Neuronal stem cell (in vitro differentiated cells): ENCODE data around the gene MOCS2.

ENCODE experiments used
- DNase-seq: peaks from one replicate; pipeline ENCODE4 v3.0.0-alpha.2; 2013; ENCODE audit warnings: low spot score
- H2AFZ ChIP-seq: one replicate; pipeline ENCODE4 v1.6.1; 2013; ENCODE audit warnings: mild to moderate bottlenecking, low read length, inconsistent platforms
- H2AK5ac ChIP-seq: 2 replicates; pipeline ENCODE4 v1.6.1; 2013; ENCODE audit warnings: low read depth, mild to moderate bottlenecking, inconsistent platforms, low read length, moderate library complexity, mixed read lengths
- H2BK120ac ChIP-seq: 2 replicates; pipeline ENCODE4 v1.6.1; 2013; ENCODE audit warnings: low read depth, mild to moderate bottlenecking, inconsistent platforms, low read length, moderate library complexity, mixed read lengths
- H2BK12ac ChIP-seq: one replicate; pipeline ENCODE4 v1.6.1; 2013; ENCODE audit warnings: low read length, inconsistent platforms
- H2BK15ac ChIP-seq: 2 replicates; pipeline ENCODE4 v1.6.1; 2013; ENCODE audit warnings: mild to moderate bottlenecking, low read length, inconsistent platforms, mixed read lengths
- H2BK5ac ChIP-seq: one replicate; pipeline ENCODE4 v1.6.1; 2013; ENCODE audit warnings: inconsistent platforms, mild to moderate bottlenecking, low read length, moderate library complexity
- H3K14ac ChIP-seq: one replicate; pipeline ENCODE4 v1.6.1; 2013; ENCODE audit warnings: low read length, inconsistent platforms
- H3K18ac ChIP-seq: 2 replicates; pipeline ENCODE4 v1.6.1; 2013; ENCODE audit warnings: low read length, inconsistent platforms
- H3K23ac ChIP-seq: 2 replicates; pipeline ENCODE4 v1.6.1; 2013; ENCODE audit warnings: low read depth, mild to moderate bottlenecking, mixed read lengths, low read length, inconsistent platforms; ENCODE audit not compliant: poor library complexity
- H3K27ac ChIP-seq: replicated peaks from 3 replicates; pipeline ENCODE4 v1.5.1; 2013; ENCODE audit warnings: low read length, inconsistent platforms
- H3K27me3 ChIP-seq, 3 experiments: 2 replicates each; pipeline ENCODE4 v1.6.1; 2013; ENCODE audit warnings: low read length in 3 of 3, mild to moderate bottlenecking in 2 of 3, inconsistent platforms in 1 of 3, low read depth in 1 of 3, mixed read lengths in 1 of 3, moderate library complexity in 1 of 3; ENCODE audit not compliant: control insufficient read depth in 3 of 3, insufficient read depth in 3 of 3
- H3K36me3 ChIP-seq, 2 donors: replicated peaks in 1 of 2; 2 replicates each; pipeline ENCODE4 v1.6.1; 2013; ENCODE audit warnings: low read length in 2 of 2; ENCODE audit not compliant: control insufficient read depth in 2 of 2, insufficient read depth in 2 of 2
- H3K4ac ChIP-seq: 2 replicates; pipeline ENCODE4 v1.6.1; 2013; ENCODE audit warnings: inconsistent platforms, mild to moderate bottlenecking, low read length, moderate library complexity
- H3K4me1 ChIP-seq, 2 donors: 1 replicate in 1 of 2; 2 replicates in 1 of 2; pipeline ENCODE4 v1.6.1; 2013; ENCODE audit warnings: low read length in 2 of 2, low read depth in 1 of 2; ENCODE audit not compliant: control insufficient read depth in 2 of 2, insufficient read depth in 1 of 2
- H3K4me2 ChIP-seq: one replicate; pipeline ENCODE4 v1.6.1; 2013; ENCODE audit warnings: mild to moderate bottlenecking, low read length, inconsistent platforms; ENCODE audit not compliant: insufficient read depth, poor library complexity, severe bottlenecking
- H3K4me3 ChIP-seq, 2 donors: 2 replicates each; pipeline ENCODE4 v1.5.1; 2013; ENCODE audit warnings: low read length in 2 of 2, mild to moderate bottlenecking in 2 of 2, inconsistent platforms in 1 of 2, moderate library complexity in 1 of 2
- H3K79me1 ChIP-seq: one replicate; pipeline ENCODE4 v1.6.1; 2013; ENCODE audit warnings: low read depth, mild to moderate bottlenecking, inconsistent platforms, low read length, moderate library complexity
- H3K9ac ChIP-seq: one replicate; pipeline ENCODE4 v1.6.1; 2013; ENCODE audit warnings: mild to moderate bottlenecking, low read depth, low read length, inconsistent platforms; ENCODE audit not compliant: poor library complexity
- H3K9me3 ChIP-seq, 2 donors: replicated peaks in 1 of 2; 2 replicates each; pipeline versions ENCODE3 to v1.6.1; 2013; ENCODE audit warnings: low read length in 2 of 2, mild to moderate bottlenecking in 2 of 2, inconsistent platforms in 1 of 2, low read depth in 1 of 2, mixed read lengths in 1 of 2, moderate library complexity in 1 of 2; ENCODE audit not compliant: control insufficient read depth in 2 of 2, insufficient read depth in 1 of 2
- H4K8ac ChIP-seq: one replicate; pipeline ENCODE4 v1.6.1; 2013; ENCODE audit warnings: low read depth, mild to moderate bottlenecking, inconsistent platforms, low read length, moderate library complexity
- H4K91ac ChIP-seq: one replicate; pipeline ENCODE4 v1.6.1; 2013; ENCODE audit warnings: low read length, low read depth, mild to moderate bottlenecking, inconsistent platforms; ENCODE audit not compliant: poor library complexity
- WGBS, 2 donors: extraction: QIAGEN DNeasy Blood & Tissue Kit; methylation state at CpG; one replicate each; pipeline ENCODE4 v1.1.7; 2013; ENCODE audit warnings: missing lambda C conversion rate in 2 of 2, mixed read lengths in 1 of 2; ENCODE audit not compliant: insufficient read length in 2 of 2, insufficient replicate concordance in 1 of 2; ENCODE audit errors: extremely low coverage in 2 of 2; 5-methylcytosine and 5-hydroxymethylcytosine counted together

The MOCS2 gene

GRCh38 chr5:53063791-53064190 is 45.8 kb downstream of the MOCS2 start:
- no peak overlapping the region for H3K4me2 ChIP-seq
- no peak overlapping the region for H3K27ac ChIP-seq
- H2BK12ac ChIP-seq: no peak overlapping the region
- no peaks in the 10 kb centered on the region for H3K36me3 ChIP-seq
- no peaks in the 10 kb centered on the region for H3K9me3 ChIP-seq
- no peak overlapping the region for H4K8ac ChIP-seq
- H2BK5ac ChIP-seq: no peak overlapping the region
- H3K9ac ChIP-seq: no peak overlapping the region
- no peaks in the 10 kb centered on the region for H3K79me1 ChIP-seq
- H3K18ac ChIP-seq: no peak overlapping the region
- no peak for DNase-seq
- no peak overlapping the region for H4K91ac ChIP-seq
- H2AK5ac ChIP-seq: no peak overlapping the region
- H3K4me3 ChIP-seq: no peak overlapping the region
- WGBS, 2 donors: no CpG with 5 or more reads among the region's 3 CpGs
- H3K4me1 ChIP-seq: no peaks in the 10 kb centered on the region
- H2BK120ac ChIP-seq: no peak overlapping the region
- no peak overlapping the region for H2BK15ac ChIP-seq
- H2AFZ ChIP-seq: no peak overlapping the region
- H3K23ac ChIP-seq: no peak overlapping the region
- H3K4ac ChIP-seq: no peak overlapping the region
- no peak overlapping the region for H3K14ac ChIP-seq
- no peaks in the 10 kb centered on the region for H3K27me3 ChIP-seq

DNA sequence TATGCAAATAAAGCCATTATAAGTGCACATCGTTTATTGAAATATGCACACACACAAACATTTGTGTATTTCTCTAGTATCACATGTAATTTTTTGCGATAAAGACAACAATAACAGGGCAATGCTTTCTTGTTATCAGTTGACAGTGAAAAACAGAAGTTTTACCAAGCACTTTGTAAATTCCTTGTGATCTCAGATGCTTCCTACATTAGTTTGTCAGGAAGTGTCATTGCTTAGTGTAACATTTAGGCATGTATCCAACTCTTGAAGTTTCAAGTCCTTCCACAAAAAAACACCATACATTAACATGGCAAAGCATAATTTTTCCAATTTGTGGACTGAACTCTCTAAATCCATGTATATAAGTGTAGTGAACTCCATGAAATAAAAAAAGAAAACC is 46.4 kb downstream of the MOCS2 start:
- Histone ChIP-seq H2BK12ac (no peak overlapping the region), H3K27me3 (no peaks in the 10 kb centered on the region), H2AFZ (no peak overlapping the region), H3K4ac (no peak overlapping the region), H2BK5ac (no peak overlapping the region), H3K4me2 (no peak overlapping the region), H2AK5ac (no peak overlapping the region), H3K14ac (no peak overlapping the region), H4K91ac (no peak overlapping the region), H3K36me3 (no peaks in the 10 kb centered on the region), H2BK15ac (no peak overlapping the region), H3K27ac (no peak overlapping the region), H3K9ac (no peak overlapping the region), H3K18ac (no peak overlapping the region), H3K4me1 (no peaks in the 10 kb centered on the region), H3K4me3 (no peak overlapping the region), H3K79me1 (no peaks in the 10 kb centered on the region), H3K23ac (no peak overlapping the region), H4K8ac (no peak overlapping the region), H2BK120ac (no peak overlapping the region), H3K9me3 (no peaks in the 10 kb centered on the region)
- WGBS, 2 donors: no CpG with 5 or more reads among the region's 2 CpGs
- DNase-seq: no peak

DNA sequence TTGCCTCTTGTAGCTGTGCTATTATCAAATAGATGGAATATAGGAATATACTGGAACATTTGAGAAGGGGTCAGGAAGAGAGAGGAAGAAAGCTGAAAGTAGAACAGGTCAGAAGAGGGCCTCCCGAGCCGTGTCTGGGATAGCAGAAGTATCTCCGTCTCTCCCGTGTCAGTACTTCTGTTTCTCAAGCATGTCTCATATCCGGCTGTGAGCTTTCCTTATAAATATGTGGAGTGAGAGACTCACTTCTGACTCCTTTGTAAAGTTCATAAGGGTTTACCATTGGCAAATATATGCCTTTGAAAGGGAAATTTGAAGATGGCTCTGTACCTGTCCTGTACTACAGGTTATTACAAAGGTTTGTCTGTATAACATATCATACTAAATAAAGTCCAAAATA is 50.3 kb downstream of the MOCS2 start:
- Histone ChIP-seq H3K4ac (no peak overlapping the region), H2BK5ac (no peak overlapping the region), H3K14ac (no peak overlapping the region), H3K27ac (no peak overlapping the region), H4K91ac (no peak overlapping the region), H3K4me1 (no peaks in the 10 kb centered on the region), H3K9ac (no peak overlapping the region), H3K4me3 (no peak overlapping the region), H2BK15ac (no peak overlapping the region), H2AK5ac (no peak overlapping the region), H3K36me3 (no peaks in the 10 kb centered on the region), H3K4me2 (no peak overlapping the region), H2BK120ac (no peak overlapping the region), H4K8ac (no peak overlapping the region), H2BK12ac (no peak overlapping the region), H3K9me3 (no peaks in the 10 kb centered on the region), H3K79me1 (no peaks in the 10 kb centered on the region), H3K18ac (no peak overlapping the region), H2AFZ (no peak overlapping the region), H3K27me3 (no peaks in the 10 kb centered on the region), H3K23ac (no peak overlapping the region)
- no CpG with 5 or more reads among the region's 5 CpGs for WGBS, 2 donors
- no peak for DNase-seq

DNA sequence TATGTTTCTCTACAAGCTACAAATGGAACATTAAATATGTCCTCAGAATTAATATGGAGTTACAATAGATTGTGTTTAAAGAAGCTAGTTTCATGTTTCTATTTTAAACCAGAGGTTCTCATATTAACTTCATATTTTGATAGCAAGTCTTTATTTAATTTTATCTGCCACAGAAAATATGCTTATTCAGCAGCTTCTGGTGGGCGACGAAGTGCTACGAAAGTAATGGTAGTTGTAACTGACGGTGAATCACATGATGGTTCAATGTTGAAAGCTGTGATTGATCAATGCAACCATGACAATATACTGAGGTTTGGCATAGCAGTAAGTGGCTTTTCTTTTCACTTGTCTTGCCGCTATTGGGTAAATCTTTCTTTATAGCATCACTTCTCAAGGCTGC is 54.2 kb downstream of the MOCS2 start:
- H2AFZ ChIP-seq: no peak overlapping the region
- H3K4me2 ChIP-seq: no peak overlapping the region
- no peaks in the 10 kb centered on the region for H3K9me3 ChIP-seq
- H3K4me1 ChIP-seq: peaks cover 3 to 8% of the 10 kb centered on the region in 2 donors
- H4K91ac ChIP-seq: no peak overlapping the region
- no peak overlapping the region for H4K8ac ChIP-seq
- H2BK120ac ChIP-seq: no peak overlapping the region
- WGBS, 2 donors: no CpG with 5 or more reads among the region's 5 CpGs
- H3K4ac ChIP-seq: no peak overlapping the region
- no peaks in the 10 kb centered on the region for H3K79me1 ChIP-seq
- no peak overlapping the region for H3K4me3 ChIP-seq
- H3K23ac ChIP-seq: no peak overlapping the region
- no peak overlapping the region for H2BK12ac ChIP-seq
- DNase-seq: no peak
- H3K27me3 ChIP-seq: no peaks in the 10 kb centered on the region
- H3K14ac ChIP-seq: no peak overlapping the region
- H3K9ac ChIP-seq: no peak overlapping the region
- H3K18ac ChIP-seq: no peak overlapping the region
- no peak overlapping the region for H3K27ac ChIP-seq
- no peaks in the 10 kb centered on the region for H3K36me3 ChIP-seq
- no peak overlapping the region for H2BK5ac ChIP-seq
- H2AK5ac ChIP-seq: no peak overlapping the region
- no peak overlapping the region for H2BK15ac ChIP-seq
